Upper lobe of right lung (tissue), 1 donor: ENCODE measurements around the gene C3orf52. TPM values are rescaled to one million over a fixed set of nuclear protein-coding genes. Genes with fewer than 3 reads are reported as not detected.

Experiments
- ATAC-seq: fragments of 200-7000 bp; cut with Tn5 transposase; one replicate; pipeline ENCODE4 v1.9.1; 2020; ENCODE audit warnings: mild to moderate bottlenecking, moderate library complexity
- DNase-seq: peaks from one replicate; pipeline ENCODE4 v3.0.0-alpha.2; 2020
- H3K27ac ChIP-seq: fragments of 200-600 bp; one replicate; pipeline ENCODE4 v1.8.0; 2022
- H3K27me3 ChIP-seq: fragments of 200-600 bp; one replicate; pipeline ENCODE4 v1.8.0; 2022; ENCODE audit warnings: mild to moderate bottlenecking
- H3K36me3 ChIP-seq: fragments of 200-600 bp; one replicate; pipeline ENCODE4 v1.8.0; 2022
- H3K4me1 ChIP-seq: fragments of 200-600 bp; one replicate; pipeline ENCODE4 v1.8.0; 2022
- H3K4me3 ChIP-seq: fragments of 200-600 bp; one replicate; pipeline ENCODE4 v1.8.0; 2022; ENCODE audit warnings: mild to moderate bottlenecking
- H3K9me3 ChIP-seq: fragments of 200-600 bp; one replicate; pipeline ENCODE4 v1.8.0; 2022
- CTCF ChIP-seq: fragments of 200-600 bp; IDR thresholded peaks from one replicate; pipeline ENCODE4 v1.8.0; 2022; ENCODE audit warnings: antibody characterized with exemption
- intact Hi-C: fragments of 100-400 bp; cut with DNase I; formaldehyde crosslinking; loops from one replicate; pipeline ENCODE4 v1.11.0; 2022
- total RNA-seq: library from RNA; stranded (reverse); fragmentation: NEBNext Ultra II Directional; extraction: Animal tissue kit (Norgen Biotek cat#: 25700); gene quantifications from one replicate; pipeline ENCODE4 v1.2.1, GENCODE V29; 2021
- donor health status: DM: no; HTN: yes; CAD: no; lungs with severe emphysema.

The C3orf52 gene
- total RNA-seq, 1 donor from 2014 or later = 20.1 TPM

GRCh38 chr3:112138219-112138969, 52.2 kb downstream of the C3orf52 start:
- H3K36me3 ChIP-seq = no peaks in the 10 kb centered on the region
- no peaks in the 10 kb centered on the region for H3K9me3 ChIP-seq
- H3K4me1 ChIP-seq = no peaks in the 10 kb centered on the region
- no peak for DNase-seq
- intact Hi-C loops = no loop called here
- no peak overlapping the region for H3K4me3 ChIP-seq
- TF ChIP-seq CTCF = no peak
- peak; percentile 38 for ATAC-seq
- no peak overlapping the region for H3K27ac ChIP-seq
- no peaks in the 10 kb centered on the region for H3K27me3 ChIP-seq

- intact Hi-C loops = no loop called here
- Histone ChIP-seq H3K27me3 (no peaks in the 10 kb centered on the region), H3K9me3 (no peaks in the 10 kb centered on the region), H3K4me3 (no peak overlapping the region), H3K4me1 (no peaks in the 10 kb centered on the region), H3K27ac (no peak overlapping the region), H3K36me3 (no peaks in the 10 kb centered on the region)
- DNase-seq (no peak), ATAC-seq (no peak)
- TF ChIP-seq CTCF = no peak
Observed at GRCh38 chr3:112140584-112140983, 54.4 kb downstream of the C3orf52 start.

- no peak overlapping the region for H3K4me3 ChIP-seq
- no peak overlapping the region for H3K27ac ChIP-seq
- H3K36me3 ChIP-seq = no peaks in the 10 kb centered on the region
- H3K4me1 ChIP-seq = no peaks in the 10 kb centered on the region
- DNase-seq = no peak
- intact Hi-C loops = no loop called here
- no peak for TF ChIP-seq CTCF
- no peaks in the 10 kb centered on the region for H3K9me3 ChIP-seq
- H3K27me3 ChIP-seq = no peaks in the 10 kb centered on the region
- ATAC-seq = no peak
Observed at GRCh38 chr3:112141293-112141692, 55.1 kb downstream of the C3orf52 start.

- Histone ChIP-seq H3K36me3 (no peaks in the 10 kb centered on the region), H3K4me1 (no peaks in the 10 kb centered on the region), H3K27ac (no peak overlapping the region), H3K27me3 (no peaks in the 10 kb centered on the region), H3K4me3 (no peak overlapping the region), H3K9me3 (no peaks in the 10 kb centered on the region)
- ATAC-seq (no peak), DNase-seq (no peak)
- no peak for TF ChIP-seq CTCF
- intact Hi-C loops = no loop called here
Observed at GRCh38 chr3:112143251-112143650, 57.1 kb downstream of the C3orf52 start.

- TF ChIP-seq CTCF = no peak
- H3K27ac ChIP-seq = no peak overlapping the region
- no peak for ATAC-seq
Observed at GRCh38 chr3:112143689-112144088, 57.5 kb downstream of the C3orf52 start.

More at GRCh38 chr3:112143689-112144088, 57.5 kb downstream of the C3orf52 start:
- H3K4me3 ChIP-seq = no peak overlapping the region
- DNase-seq = no peak
- H3K4me1 ChIP-seq = no peaks in the 10 kb centered on the region
- H3K36me3 ChIP-seq = no peaks in the 10 kb centered on the region
- H3K9me3 ChIP-seq = no peaks in the 10 kb centered on the region
- intact Hi-C loops = no loop called here
- no peaks in the 10 kb centered on the region for H3K27me3 ChIP-seq
